WTC11 (cell line): ENCODE measurements around the gene MYLK. TPM values are rescaled to one million over a fixed set of nuclear protein-coding genes. Genes with fewer than 3 reads are reported as not detected.

Experiments used
- ATAC-seq: fragments of 200-7000 bp; cut with Tn5 transposase; 2 replicates; pipeline ENCODE4 v1.10.0; 2021; ENCODE audit warnings: mild to moderate bottlenecking, moderate library complexity
- CTCF ChIA-PET: fragments of 300-600 bp; sonication (Branson Sonifier 250); formaldehyde crosslinking; loops from one replicate; lab custom pipeline; 2021; ENCODE audit warnings: antibody characterized with exemption; lab: Charles Lee
- POLR2A ChIA-PET: fragments of 350-600 bp; sonication (Branson Sonifier 250); formaldehyde crosslinking; loops from one replicate; lab custom pipeline; 2021; ENCODE audit warnings: antibody characterized with exemption; lab: Charles Lee
- DNase-seq: peaks from one replicate; pipeline ENCODE4 v3.0.0; 2021; ENCODE audit warnings: low spot score
- H3K27ac Mint-ChIP-seq: 2 replicates; pipeline ENCODE4 v1.8.0; 2021; ENCODE audit warnings: mixed read lengths
- H3K27me3 Mint-ChIP-seq: 2 replicates; pipeline ENCODE4 v1.8.0; 2021; ENCODE audit warnings: low read depth, mild to moderate bottlenecking, moderate library complexity, mixed read lengths
- H3K36me3 Mint-ChIP-seq: 2 replicates; pipeline ENCODE4 v1.8.0; 2021; ENCODE audit warnings: mixed read lengths
- H3K4me1 Mint-ChIP-seq: 2 replicates; pipeline ENCODE4 v1.8.0; 2022; ENCODE audit warnings: mixed read lengths
- H3K4me3 Mint-ChIP-seq: 2 replicates; pipeline ENCODE4 v1.8.0; 2021; ENCODE audit warnings: mild to moderate bottlenecking, moderate library complexity, mixed read lengths
- H3K9me3 Mint-ChIP-seq: 2 replicates; pipeline ENCODE4 v1.8.0; 2021; ENCODE audit warnings: mixed read lengths
- ATF1 ChIP-seq: sonication (generic); formaldehyde crosslinking; IDR thresholded peaks from 2 replicates; pipeline ENCODE4 v1.8.1; 2023; ENCODE audit warnings: mild to moderate bottlenecking, moderate library complexity, missing genetic modification reagents
- CBFB ChIP-seq: sonication (generic); formaldehyde crosslinking; IDR thresholded peaks from 2 replicates; pipeline ENCODE4 v1.8.1; 2022; ENCODE audit warnings: mild to moderate bottlenecking, low read depth, missing genetic modification reagents
- ESRRA ChIP-seq: sonication (generic); formaldehyde crosslinking; IDR thresholded peaks from 2 replicates; pipeline ENCODE4 v1.8.1; 2022; ENCODE audit warnings: mild to moderate bottlenecking, missing genetic modification reagents, borderline replicate concordance
- ETV6 ChIP-seq: sonication (generic); formaldehyde crosslinking; IDR thresholded peaks from 2 replicates; pipeline ENCODE4 v1.8.1; 2022; ENCODE audit warnings: mild to moderate bottlenecking, missing genetic modification reagents
- FOXK1 ChIP-seq: sonication (generic); formaldehyde crosslinking; IDR thresholded peaks from 2 replicates; pipeline ENCODE4 v1.8.0; 2022; ENCODE audit warnings: mild to moderate bottlenecking, moderate library complexity, missing genetic modification reagents
- IRF1 ChIP-seq: sonication (generic); formaldehyde crosslinking; IDR thresholded peaks from 2 replicates; pipeline ENCODE4 v1.8.0; 2023; ENCODE audit warnings: missing genetic modification reagents
- JAZF1 ChIP-seq: fragments of 250-450 bp; sonication (Bioruptor Pico); IDR thresholded peaks from 2 replicates; pipeline ENCODE4 v1.9.0; 2021; ENCODE audit warnings: moderate library complexity, mild to moderate bottlenecking, inconsistent platforms
- KAT7 ChIP-seq: sonication (generic); formaldehyde crosslinking; IDR thresholded peaks from 2 replicates; pipeline ENCODE4 v1.8.1; 2023; ENCODE audit warnings: missing genetic modification reagents, mild to moderate bottlenecking, borderline replicate concordance
- RELA ChIP-seq: sonication (generic); formaldehyde crosslinking; IDR thresholded peaks from 2 replicates; pipeline ENCODE4 v1.8.1; 2022; ENCODE audit warnings: missing genetic modification reagents, mild to moderate bottlenecking, borderline replicate concordance
- SOX15 ChIP-seq: fragments of 250-450 bp; sonication (Bioruptor Pico); IDR thresholded peaks from 2 replicates; pipeline ENCODE4 v1.9.0; 2021; ENCODE audit warnings: mild to moderate bottlenecking
- SP1 ChIP-seq: sonication (generic); formaldehyde crosslinking; conservative IDR thresholded peaks from 2 replicates; pipeline ENCODE4 v1.8.1; 2022; ENCODE audit warnings: missing genetic modification reagents
- TCF7 ChIP-seq: sonication (generic); formaldehyde crosslinking; IDR thresholded peaks from 2 replicates; pipeline ENCODE4 v1.8.0; 2022; ENCODE audit warnings: mild to moderate bottlenecking, low read depth, missing genetic modification reagents, moderate library complexity
- ZNF138 ChIP-seq: sonication (generic); formaldehyde crosslinking; conservative IDR thresholded peaks from 2 replicates; pipeline ENCODE4 v1.8.1; 2022; ENCODE audit warnings: mild to moderate bottlenecking, moderate library complexity, missing genetic modification reagents
- ZNF281 ChIP-seq: sonication (generic); formaldehyde crosslinking; IDR thresholded peaks from 2 replicates; pipeline ENCODE4 v1.8.0; 2023; ENCODE audit warnings: mild to moderate bottlenecking, missing genetic modification reagents
- ZNF512 ChIP-seq: sonication (generic); formaldehyde crosslinking; IDR thresholded peaks from 2 replicates; pipeline ENCODE4 v1.8.1; 2022; ENCODE audit warnings: missing genetic modification reagents, borderline replicate concordance
- total RNA-seq: library from RNA; stranded (reverse); gene quantifications from 3 replicates; pipeline ENCODE4 v1.2.3, GENCODE V29; 2021
- TF ChIP-seq, protein P1 (sequence below): sonication (generic); formaldehyde crosslinking; IDR thresholded peaks from 2 replicates; pipeline ENCODE4 v1.8.0; 2022; ENCODE audit warnings: mild to moderate bottlenecking, missing genetic modification reagents
- TF ChIP-seq, protein P2 (sequence below): sonication (generic); formaldehyde crosslinking; IDR thresholded peaks from 2 replicates; pipeline ENCODE4 v1.8.1; 2023; ENCODE audit warnings: mild to moderate bottlenecking, moderate library complexity, missing genetic modification reagents
- TF ChIP-seq, protein P3 (sequence below): fragments of 250-450 bp; sonication (Bioruptor Pico); IDR thresholded peaks from 2 replicates; pipeline ENCODE4 v1.9.0; 2021; ENCODE audit warnings: moderate library complexity, mild to moderate bottlenecking, inconsistent platforms, borderline replicate concordance
- TF ChIP-seq, protein P4 (sequence below): sonication (generic); formaldehyde crosslinking; IDR thresholded peaks from 2 replicates; pipeline ENCODE4 v1.8.0; 2022; ENCODE audit warnings: mild to moderate bottlenecking, missing genetic modification reagents

Gene MYLK
- total RNA-seq, 1 experiment from 2014 or later, result 10.4 TPM

DNA sequence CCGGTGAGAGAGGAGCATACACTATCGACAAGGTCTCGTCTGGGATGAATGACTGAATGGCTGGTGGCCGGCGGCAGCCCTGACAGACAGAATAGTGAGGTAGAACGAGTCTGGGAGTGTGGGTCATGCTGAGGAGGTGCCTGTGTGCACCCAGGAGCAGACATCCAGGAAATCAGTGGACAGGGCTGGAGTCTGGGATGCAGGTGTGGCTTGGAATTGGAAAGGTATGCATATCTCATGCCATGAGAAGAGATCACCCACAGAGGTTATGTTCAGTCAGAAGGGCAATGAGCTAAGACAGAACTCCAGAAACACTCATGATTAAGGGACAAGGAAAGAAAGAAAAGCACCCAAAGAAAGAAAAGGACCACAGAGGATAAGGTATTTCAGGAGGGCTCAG, 320.1 kb downstream of the MYLK start:
- H3K27ac Mint-ChIP-seq, result 0 out of 2 replicates have a peak overlapping the region, but pooled peaks have one; percentile 0
- ChIA-PET POLR2A (no interaction called here), CTCF (no interaction called here)
- DNase-seq (no peak), ATAC-seq (no peak)
- no peaks in the 10 kb centered on the region for H3K27me3 Mint-ChIP-seq
- H3K4me1 Mint-ChIP-seq, result peaks cover 3% of the 10 kb centered on the region
- no peak overlapping the region for H3K4me3 Mint-ChIP-seq
- TF ChIP-seq ESRRA (CRISPR knock-in tag), result no peak
- TF ChIP-seq, protein P1, sequence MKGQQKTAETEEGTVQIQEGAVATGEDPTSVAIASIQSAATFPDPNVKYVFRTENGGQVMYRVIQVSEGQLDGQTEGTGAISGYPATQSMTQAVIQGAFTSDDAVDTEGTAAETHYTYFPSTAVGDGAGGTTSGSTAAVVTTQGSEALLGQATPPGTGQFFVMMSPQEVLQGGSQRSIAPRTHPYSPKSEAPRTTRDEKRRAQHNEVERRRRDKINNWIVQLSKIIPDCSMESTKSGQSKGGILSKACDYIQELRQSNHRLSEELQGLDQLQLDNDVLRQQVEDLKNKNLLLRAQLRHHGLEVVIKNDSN (CRISPR knock-in tag), result no peak
- no peak for TF ChIP-seq RELA (CRISPR knock-in tag)
- TF ChIP-seq TCF7 (CRISPR knock-in tag), result no peak
- no peak for TF ChIP-seq ZNF281 (CRISPR knock-in tag)
- TF ChIP-seq FOXK1 (CRISPR knock-in tag), result no peak
- no peak for TF ChIP-seq SOX15 (CRISPR knock-in tag)
- no peak for TF ChIP-seq ZNF138 (CRISPR knock-in tag)
- TF ChIP-seq CBFB (CRISPR knock-in tag), result no peak
- TF ChIP-seq ETV6 (CRISPR knock-in tag), result no peak
- no peak for TF ChIP-seq ATF1 (CRISPR knock-in tag)
- TF ChIP-seq ZNF512, result no peak
- no peak for TF ChIP-seq KAT7 (CRISPR knock-in tag)
- TF ChIP-seq, protein P2, sequence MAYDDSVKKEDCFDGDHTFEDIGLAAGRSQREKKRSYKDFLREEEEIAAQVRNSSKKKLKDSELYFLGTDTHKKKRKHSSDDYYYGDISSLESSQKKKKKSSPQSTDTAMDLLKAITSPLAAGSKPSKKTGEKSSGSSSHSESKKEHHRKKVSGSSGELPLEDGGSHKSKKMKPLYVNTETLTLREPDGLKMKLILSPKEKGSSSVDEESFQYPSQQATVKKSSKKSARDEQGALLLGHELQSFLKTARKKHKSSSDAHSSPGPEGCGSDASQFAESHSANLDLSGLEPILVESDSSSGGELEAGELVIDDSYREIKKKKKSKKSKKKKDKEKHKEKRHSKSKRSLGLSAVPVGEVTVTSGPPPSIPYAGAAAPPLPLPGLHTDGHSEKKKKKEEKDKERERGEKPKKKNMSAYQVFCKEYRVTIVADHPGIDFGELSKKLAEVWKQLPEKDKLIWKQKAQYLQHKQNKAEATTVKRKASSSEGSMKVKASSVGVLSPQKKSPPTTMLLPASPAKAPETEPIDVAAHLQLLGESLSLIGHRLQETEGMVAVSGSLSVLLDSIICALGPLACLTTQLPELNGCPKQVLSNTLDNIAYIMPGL (CRISPR knock-in tag), result no peak
- TF ChIP-seq IRF1 (CRISPR knock-in tag), result no peak
- TF ChIP-seq, protein P3, sequence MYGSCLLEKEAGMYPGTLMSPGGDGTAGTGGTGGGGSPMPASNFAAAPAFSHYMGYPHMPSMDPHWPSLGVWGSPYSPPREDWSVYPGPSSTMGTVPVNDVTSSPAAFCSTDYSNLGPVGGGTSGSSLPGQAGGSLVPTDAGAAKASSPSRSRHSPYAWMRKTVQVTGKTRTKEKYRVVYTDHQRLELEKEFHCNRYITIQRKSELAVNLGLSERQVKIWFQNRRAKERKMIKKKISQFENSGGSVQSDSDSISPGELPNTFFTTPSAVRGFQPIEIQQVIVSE, result no peak
- TF ChIP-seq JAZF1, result no peak
- TF ChIP-seq SP1 (CRISPR knock-in tag), result no peak
- TF ChIP-seq, protein P4, sequence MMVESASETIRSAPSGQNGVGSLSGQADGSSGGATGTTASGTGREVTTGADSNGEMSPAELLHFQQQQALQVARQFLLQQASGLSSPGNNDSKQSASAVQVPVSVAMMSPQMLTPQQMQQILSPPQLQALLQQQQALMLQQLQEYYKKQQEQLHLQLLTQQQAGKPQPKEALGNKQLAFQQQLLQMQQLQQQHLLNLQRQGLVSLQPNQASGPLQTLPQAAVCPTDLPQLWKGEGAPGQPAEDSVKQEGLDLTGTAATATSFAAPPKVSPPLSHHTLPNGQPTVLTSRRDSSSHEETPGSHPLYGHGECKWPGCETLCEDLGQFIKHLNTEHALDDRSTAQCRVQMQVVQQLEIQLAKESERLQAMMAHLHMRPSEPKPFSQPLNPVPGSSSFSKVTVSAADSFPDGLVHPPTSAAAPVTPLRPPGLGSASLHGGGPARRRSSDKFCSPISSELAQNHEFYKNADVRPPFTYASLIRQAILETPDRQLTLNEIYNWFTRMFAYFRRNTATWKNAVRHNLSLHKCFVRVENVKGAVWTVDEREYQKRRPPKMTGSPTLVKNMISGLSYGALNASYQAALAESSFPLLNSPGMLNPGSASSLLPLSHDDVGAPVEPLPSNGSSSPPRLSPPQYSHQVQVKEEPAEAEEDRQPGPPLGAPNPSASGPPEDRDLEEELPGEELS, result no peak
- H3K9me3 Mint-ChIP-seq, result no peaks in the 10 kb centered on the region
- H3K36me3 Mint-ChIP-seq, result peaks cover 8% of the 10 kb centered on the region; the same call in 1 of the 2 replicates
